OCI-M1 (cell line): ENCODE data around the gene AIG1.
A peak's percentile ranks its signal among the peaks of the same experiment; 100 is the strongest.
"Not testable (repeated sequence)": the region's sequence is repeated elsewhere in the genome, so short reads cannot be mapped to it uniquely, and the experiment has no call there.

Source experiments
- DNase-seq: peaks from one replicate; lab custom pipeline; 2025; lab: John Stamatoyannopoulos, UW

Gene AIG1

DNA sequence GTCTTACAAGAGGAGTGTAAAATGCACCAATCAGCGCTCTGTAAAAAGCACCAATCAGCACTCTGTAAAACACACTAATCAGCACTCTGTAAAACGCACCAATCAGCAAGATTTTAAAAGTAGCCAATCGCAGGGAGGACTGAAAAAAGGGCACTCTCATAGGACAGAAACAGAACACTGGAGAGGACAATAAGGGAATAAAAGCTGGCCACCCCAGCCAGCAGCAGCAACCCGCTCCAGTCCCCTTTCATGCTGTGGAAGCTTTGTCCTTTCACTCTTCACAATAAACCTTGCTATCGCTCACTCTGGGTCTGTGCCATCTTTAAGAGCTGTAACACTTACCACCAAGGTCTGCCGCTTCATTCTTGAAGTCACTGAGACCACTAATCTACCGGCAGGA, 1.7 kb upstream of the AIG1 start:
- DNase-seq: peak; percentile 71

DNA sequence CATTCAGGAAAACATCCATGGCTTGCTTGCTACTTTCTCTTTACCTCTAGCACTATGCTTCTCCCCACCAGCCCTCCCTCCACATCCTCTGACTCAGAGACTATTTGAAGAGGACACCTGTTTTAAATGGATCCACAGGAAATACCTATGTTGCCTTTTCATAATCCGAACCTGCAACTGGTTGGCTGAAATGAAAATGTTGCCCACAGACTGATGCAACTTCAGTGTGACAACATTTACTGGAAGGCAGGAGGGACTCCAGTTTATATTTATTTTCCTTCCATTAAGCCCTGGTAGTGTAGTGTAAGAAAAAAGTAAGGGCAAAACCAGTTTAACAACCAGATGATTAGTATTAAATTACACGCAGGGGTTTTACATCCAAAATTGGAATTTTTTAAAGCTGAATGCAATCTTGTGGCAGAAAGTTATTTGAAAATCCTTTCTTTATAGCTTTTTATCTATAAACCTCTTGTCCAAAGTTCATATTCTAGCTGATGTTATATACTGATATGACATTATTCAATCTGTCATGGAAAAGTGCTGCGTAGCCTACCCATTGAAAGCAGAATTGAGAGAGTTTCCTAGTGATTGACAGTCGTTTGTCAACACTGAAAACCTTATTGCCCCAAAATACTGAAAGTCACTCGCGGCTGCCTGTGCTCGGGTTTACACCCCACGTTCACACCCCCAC, 881 bp upstream of the AIG1 start:
- DNase-seq: peak; percentile 83

DNA sequence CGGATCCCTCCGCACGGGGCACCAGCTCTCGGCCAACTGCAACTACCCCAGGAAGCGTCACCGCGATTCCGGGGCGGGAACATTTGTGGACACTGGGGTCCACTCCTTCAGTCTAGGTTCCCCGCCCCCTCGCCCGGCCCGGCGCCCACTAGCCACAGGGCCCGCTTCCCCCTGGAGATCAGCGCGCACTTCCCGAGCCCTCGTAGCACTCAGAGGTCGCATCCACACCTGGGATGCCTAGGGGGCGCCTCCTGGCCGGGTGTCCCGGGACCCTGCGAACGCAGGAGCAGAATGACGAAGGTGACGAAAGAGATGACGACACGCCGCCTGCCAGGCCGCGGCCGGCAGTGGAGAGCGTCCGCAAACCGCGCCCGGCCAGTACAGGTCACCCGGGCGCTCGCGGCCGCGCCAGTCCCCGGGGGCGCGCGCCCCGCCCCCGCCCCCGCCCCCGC, 309 bp upstream of the AIG1 start:
- DNase-seq: peak; percentile 98

DNA sequence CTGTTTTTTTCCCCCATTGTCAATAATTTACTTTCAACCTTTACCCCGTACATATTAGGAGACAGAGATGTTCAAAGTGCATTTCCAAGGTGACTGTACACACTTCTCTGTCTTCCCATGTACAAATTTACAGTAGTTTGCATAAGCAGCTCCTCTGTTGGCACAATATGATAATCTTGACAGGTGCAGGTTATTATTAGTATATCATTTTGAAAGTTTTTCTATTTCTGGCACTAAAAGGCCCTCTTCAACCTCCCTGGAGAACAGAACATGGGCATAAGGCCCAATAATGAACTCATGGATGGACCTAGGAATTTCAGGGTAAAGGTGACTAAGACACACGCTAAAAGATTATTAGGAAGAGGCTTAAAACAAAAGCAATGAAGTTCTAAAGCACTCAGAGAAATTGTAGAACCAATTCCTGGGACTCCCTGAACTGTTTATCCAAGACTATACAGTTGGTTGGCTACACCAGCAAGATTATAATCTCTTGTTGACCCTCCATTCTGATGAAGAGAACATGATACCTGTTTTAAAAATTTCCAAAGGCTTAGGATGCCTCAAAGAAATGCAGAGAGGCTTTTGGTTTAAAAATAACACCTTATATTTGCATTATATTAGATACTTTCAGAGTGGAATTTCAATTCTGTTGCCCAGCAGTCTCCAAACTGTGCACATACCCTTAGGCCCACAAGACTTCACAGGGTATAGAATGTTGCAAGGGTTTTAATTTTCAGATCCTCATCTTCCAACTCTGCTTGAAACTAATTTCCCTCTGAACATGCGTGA, 1.1 kb downstream of the AIG1 start:
- peak; percentile 69 for DNase-seq

DNA sequence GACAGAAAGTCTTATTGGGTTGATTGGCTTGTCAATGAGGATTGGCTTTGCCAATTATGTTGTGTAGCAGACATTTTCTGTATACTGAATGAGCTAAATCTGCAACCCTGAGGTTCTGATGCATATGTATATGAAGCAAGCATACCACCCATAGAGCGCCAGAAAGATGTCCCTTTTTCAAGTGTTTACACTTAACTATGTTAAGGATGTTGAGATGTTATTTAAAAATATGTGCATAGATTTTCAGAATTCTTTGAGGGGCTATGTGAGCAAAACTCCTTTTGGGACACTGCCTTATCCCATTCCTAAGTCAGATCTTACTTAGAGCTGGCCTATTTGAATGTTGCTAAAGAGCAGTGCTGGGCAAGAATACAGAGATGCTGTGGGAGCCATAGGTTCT, 1.9 kb downstream of the AIG1 start:
- DNase-seq: peak; percentile 44

DNA sequence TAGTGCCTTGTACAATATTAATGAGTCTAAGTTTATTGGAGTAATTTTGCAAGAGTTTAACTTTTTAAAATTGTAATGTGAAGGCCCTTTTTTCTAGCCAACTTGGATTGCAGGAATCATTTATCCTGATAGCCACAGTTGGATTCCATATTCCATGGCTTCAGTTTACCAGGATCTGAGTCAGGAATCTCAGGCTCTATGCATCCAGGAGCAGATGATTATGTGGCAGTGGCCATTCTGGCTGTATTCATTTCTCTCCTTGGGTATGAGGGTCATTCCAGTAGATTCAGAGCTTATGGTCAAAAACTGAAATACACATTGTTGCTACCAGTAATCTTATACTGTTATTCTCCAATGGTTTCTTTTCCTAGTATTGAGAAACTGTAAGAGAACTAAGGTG, 2.9 kb downstream of the AIG1 start:
- no peak for DNase-seq

DNA sequence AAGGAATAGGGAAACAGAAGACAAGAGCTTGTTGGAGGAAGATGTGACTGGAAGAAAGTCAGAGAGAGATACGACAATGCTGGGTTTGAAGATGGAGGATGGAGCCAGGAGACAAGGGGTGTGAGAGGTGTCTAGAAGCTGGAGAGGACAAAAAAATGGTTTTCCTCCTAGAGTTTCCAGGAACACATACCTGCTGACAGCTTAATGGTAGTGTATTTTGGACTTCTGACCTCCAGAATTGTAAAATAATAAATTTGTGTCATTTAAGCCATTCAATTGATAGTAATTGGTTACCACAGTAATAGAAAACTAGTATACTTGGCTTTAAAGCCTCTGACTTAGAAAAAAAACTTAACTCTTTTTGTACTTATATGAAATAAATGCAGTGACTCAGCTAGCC, 3.6 kb downstream of the AIG1 start:
- no peak for DNase-seq

DNA sequence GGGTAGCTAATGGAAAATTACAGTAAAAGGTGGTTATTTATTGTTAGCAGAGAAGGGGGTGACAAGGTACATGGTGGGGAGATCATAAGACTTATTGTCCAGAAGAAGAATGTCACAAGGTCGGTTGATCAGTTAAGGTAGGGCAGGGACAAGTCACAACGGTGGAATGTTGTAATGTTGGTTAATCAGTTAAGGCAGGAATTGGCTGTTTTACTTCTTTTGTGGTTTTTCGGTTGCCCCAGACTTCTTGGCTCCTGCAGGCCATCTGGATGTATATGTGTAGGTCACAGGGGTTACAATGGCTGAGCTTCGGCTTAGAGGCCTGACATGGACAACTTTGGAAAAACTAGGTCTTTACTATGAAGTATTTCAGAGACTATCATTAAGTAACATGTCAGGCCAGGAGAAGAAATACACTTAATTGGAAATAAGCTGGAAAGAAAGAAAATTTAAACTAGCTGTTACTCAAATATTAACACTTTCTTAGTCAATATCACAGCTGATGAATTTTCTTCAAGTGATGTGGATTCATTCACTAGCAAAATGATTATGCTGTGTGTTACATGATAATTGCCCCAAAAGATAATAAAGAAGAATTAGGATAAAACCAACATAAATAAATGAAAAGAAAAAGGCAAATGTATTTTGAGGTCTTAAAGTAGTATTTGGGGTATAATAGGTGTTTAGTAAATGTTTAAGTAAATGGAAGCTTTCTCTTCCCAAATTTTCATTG, 4.4 kb downstream of the AIG1 start:
- peak; percentile 94 for DNase-seq

DNA sequence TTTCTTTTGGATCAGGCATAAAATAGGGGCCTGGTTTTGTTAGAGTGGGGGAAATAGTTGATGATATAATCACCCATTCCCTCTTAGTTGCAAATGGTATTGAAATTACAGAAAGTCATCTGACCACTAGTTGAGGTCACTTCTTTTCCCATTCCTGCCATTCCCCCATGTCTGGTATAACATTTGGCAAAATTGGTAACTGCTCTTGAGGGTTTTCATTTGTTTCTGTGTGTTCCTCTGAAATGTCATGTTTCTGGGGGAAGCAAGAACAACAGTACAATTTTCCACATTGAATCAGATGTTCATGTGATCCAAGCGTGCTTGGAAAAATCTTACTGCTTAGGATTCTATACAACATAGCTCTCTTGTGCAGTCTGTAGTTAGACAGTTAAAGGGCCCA, 7.3 kb downstream of the AIG1 start:
- DNase-seq: peak; percentile 45

DNA sequence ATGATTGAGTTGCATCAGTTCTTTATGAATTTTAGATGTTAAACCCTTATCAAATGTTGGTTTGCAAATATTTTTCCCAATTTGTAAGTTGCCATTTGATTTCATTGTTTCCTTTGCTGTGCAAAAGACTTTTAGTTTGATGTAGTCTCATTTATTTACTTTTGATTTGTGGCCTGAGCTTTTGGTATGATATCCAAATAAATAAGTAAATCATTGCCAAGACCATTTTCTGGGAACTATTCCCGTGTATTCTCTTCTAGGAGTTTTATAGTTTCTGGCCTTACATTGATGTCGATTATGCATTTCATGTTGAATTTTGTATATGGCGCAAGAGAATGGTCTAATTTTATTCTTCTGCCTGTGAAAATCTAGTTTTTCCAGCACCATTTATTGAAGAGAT, 13.4 kb downstream of the AIG1 start:
- DNase-seq: no peak

DNA sequence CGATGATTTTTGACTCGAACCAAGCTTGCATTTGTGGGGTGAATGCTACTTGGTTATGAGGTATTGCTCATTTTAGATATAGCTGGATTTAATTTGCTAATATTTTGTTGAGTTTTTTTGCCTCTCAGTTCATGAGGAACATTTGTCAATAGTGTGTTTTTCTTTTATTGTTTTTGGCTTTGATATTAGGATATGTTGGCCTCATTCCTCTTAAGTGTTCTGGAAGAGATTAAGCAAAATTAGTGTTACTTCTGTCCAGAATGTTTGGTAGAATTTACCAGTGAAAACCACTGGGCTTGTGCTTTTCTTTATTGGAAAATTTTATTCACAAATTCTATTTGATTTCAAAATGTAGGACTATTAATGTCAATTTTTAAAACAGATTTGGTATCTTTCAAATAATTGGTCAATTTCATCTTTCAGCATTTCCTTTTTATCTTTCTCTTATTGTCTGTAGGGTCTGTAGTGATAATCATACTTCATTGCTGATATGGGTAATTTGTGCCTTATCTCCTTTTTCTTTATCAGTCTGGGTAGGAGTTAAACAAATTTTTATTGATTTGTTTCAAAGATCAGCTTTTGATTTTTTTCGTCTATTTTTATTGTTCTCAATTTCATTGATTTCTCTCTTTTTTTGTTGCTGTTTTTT, 14.1 kb downstream of the AIG1 start:
- no peak for DNase-seq

DNA sequence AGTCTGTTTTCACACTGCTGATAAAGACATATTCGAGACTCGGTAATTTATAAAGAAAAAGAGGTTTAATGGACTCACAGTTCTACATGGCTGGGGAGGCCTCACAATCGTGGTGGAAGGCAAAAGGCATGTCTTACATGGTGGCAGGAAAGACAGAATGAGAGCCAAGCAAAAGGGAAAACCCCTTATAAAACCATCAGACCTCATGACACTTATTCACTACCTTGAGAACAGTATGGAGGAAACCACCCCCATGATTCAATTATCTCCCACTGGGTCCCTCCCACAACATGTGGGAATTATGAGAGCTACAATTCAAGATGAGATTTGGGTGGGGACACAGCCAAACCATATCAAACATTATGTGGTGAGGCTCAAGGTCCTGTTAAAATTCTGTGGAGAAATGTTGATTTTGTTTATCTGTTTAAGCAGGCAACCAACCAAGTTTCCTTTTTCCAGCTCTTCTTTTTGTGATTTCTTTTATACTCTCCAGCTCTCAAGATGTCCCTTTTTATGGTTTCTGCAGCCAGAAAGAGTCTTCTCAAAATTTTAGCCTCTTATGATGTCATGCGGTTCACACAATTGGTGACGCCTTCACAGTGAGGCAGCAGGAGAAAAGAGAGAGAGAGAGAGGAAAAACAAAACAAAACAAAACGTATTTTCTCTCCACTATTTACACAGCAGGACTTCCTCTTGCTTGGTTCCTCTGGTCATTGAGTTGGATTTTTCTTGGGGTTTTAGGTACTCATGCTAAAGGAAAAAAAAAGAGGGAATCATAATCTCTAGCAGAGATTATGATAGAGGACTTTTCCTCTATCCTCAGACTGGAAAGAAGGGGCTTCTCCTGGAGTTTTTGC, 18.0 kb downstream of the AIG1 start:
- no peak for DNase-seq

DNA sequence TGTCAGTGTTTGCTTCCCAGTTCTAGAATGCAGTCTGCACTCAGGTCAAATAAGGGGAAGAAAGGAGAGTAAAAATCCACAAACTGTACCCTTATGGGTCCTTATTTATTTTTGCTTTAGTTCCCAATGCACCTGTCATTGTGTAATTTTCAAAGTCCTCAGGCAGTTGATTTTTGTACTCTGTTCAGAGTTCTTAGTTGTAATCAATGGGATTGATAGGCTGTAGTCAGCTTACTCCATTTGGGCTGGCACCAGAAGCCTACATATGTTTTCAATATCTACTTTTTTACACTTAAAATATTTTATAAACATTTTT, 18.6 kb downstream of the AIG1 start:
- no peak for DNase-seq

DNA sequence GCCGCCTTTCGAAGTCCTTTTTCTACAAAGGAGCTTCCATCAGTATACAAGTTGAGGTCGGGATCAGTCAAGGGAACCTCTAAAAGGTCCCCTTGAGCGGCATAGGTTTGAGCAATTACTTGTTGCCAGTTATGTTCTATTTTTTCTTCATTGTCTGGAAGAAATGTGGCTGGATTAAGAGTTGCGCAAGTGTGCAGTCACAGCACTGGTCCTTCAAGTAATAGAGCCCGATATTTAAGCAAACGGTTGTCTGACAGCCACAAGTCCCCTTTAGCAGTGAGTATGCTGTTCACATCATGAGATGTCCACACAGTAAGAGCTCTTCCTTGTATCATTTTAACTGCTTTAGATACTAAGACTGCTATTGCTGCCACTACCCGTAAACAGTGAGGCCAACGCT, 21.6 kb downstream of the AIG1 start:
- DNase-seq: not testable (repeated sequence)

DNA sequence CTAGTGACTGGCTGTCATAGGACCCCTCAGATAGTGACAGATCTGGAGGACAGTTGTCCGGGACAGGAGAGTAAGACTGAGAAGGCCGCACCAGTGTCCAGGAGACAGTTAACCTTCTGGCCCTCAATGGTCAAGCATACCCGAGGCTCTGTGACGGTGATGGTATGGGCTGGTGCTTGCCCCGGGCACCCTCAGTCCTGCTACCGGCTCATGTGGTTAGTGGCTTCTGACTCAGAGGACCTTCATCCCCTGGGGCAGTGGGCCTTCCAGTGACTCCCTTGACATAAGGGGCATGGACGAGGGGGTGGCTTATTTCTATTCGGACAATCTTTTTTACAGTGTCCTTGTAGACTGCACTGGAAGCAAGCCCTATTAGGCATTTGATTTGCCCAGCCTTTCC, 23.3 kb downstream of the AIG1 start:
- not testable (repeated sequence) for DNase-seq

DNA sequence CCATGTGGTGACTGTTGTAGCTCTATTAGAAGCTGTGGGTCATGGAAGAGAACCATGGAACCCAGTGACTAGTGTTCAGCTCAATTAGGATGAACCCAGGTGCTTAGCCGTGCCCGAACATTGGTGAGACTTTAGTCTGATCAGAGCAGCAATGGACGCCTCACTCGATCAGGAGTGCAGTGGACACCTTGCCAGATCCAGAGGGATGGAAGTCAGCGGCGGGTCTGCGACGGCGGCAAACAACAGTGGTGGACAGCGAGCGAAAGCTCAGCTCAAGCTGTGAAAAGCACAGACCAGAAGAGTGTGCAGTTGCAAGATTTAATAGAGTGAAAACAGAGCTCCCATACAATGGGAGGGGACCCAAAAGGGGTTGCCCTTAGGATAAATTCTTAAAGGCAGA, 26.6 kb downstream of the AIG1 start:
- not testable (repeated sequence) for DNase-seq

DNA sequence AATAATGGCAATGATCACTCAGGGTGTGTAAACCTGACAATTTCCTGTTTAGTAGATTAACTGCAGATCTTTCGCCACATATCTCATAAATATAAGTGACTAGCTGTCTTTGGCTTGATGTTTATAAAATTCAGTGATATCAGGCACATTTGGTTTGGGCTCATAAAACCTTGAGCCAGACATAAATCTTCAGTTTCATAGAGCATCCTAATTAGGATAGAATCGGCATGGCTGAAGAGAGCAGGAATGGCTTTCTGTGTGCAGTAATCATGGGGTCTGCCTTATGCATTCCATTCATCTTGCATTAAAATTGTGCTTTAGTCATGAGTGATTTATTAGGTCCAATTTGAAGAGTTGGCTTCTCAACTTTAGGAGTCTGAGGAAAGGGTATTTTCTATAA, 27.2 kb downstream of the AIG1 start:
- no peak for DNase-seq

DNA sequence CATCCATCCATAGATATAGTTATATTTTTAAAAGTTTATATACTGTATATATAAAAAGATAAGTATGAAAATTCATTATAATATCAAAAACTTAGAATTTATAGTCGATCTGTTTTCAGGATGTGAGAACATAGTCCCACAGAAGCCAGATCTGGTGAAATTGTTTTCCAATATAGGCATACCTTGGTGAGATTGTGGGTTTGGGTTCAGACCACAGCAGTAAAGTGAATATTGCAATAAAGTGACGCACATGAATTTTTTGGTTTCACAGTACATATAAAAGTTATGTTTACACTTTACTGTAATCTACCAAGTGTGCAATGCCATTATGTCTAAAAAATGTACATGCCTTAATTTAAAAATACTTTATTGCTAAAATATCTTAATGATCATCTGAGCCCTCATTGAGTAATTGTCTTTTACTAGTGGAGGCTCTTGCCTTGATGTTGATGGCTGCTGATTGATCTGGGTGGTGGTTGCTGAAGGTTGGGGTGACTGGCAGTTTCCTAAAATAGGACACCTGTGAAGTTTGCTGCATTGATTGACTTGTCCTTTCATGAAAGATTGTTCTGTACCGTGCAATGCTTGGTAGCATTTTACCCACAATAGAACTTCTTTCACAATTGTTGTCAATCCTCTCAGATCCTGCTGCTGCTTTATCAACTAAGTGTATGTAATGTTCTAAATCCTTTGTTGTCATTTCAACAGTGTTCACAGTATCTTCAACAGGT, 29.8 kb downstream of the AIG1 start:
- no peak for DNase-seq

DNA sequence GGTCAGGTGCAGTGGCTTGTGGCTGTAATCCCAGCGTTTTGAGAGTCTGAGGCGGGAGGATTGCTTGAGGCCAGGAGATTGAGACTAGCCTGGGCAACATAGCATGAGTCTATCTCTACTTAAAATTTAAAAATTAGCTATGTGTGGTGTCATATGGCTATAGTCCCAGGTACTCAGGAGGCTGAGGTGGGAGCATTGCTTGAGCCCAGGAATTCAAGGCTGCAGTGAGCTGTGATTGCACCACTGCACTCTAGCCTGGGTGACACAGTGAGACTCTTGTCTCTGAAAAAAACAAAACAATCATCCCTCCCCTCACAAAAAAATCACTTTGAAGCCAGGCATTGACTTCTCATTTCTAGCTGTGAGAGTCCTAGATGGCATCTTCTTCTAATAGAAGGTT, 32.1 kb downstream of the AIG1 start:
- no peak for DNase-seq

DNA sequence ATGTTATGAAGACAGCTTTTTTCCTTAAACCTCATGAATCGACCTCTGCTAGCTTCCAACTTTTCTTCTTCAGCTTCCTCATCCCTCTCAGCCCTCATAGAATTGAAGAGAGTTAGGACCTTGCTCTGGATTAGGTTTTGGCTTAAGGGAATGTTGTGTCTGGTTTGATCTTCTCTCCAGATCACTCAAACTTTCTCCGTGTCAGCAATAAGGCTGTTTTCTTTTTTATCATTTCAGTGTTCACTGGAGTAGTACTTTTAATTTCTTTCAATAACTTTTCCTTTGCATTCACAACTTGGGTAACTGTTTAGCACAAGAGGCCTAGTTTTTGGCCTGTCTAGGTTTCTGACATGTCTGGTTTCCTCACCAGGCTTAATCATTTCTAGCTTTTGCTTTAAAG, 32.6 kb downstream of the AIG1 start:
- no peak for DNase-seq

DNA sequence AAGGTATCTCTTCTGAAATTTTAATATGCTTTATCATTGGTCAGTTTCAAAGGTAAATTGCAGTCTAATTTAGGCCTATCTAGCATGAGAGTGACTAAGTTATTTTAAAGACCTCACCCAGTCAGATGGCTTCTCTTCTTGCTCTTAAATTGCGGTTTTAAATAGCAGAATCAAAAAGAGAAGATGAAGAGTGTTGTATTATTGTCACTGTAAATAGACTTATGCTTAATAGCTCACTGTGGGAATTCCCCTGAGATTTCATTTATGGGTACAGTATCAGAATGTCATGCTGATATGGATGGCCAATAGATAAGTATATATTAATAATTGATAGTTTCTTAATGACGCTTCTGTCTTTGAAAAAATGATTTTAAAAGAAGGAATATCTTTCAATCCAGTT, 35.7 kb downstream of the AIG1 start:
- no peak for DNase-seq
